Neural progenitor cell (in vitro differentiated cells): Measurements from ENCODE around the gene TBXAS1. TPM values are rescaled to one million over a fixed set of nuclear protein-coding genes. Genes with fewer than 3 reads are reported as not detected.

Experiments
- DNase-seq: peaks from one replicate; pipeline ENCODE4 v3.0.0-alpha.2; 2016; ENCODE audit warnings: low spot score
- H2AFZ ChIP-seq: fragments of 200-600 bp; sonication (generic); replicated peaks from 2 replicates; pipeline ENCODE4 v1.6.1; 2016; ENCODE audit warnings: antibody characterized with exemption
- H3F3A ChIP-seq: fragments of 200-600 bp; sonication (generic); 2 replicates; pipeline ENCODE4 v1.6.1; 2016; ENCODE audit warnings: antibody characterized with exemption, low read depth
- H3K27ac ChIP-seq: fragments of 200-600 bp; sonication (generic); 2 replicates; pipeline ENCODE4 v1.5.1; 2016; ENCODE audit warnings: mild to moderate bottlenecking
- H3K27me3 ChIP-seq: fragments of 200-600 bp; sonication (generic); 2 replicates; pipeline ENCODE4 v1.6.1; 2016; ENCODE audit warnings: mild to moderate bottlenecking, moderate library complexity
- H3K36me3 ChIP-seq: fragments of 200-600 bp; sonication (generic); 2 replicates; pipeline ENCODE4 v1.5.1; 2016
- H3K4me1 ChIP-seq: fragments of 200-600 bp; sonication (generic); 2 replicates; pipeline ENCODE4 v1.6.1; 2016; ENCODE audit warnings: mixed run types
- H3K4me2 ChIP-seq: fragments of 200-600 bp; sonication (generic); 2 replicates; pipeline ENCODE4 v1.6.1; 2016
- H3K4me3 ChIP-seq: fragments of 200-600 bp; sonication (generic); 2 replicates; pipeline ENCODE4 v1.5.1; 2016
- H3K79me2 ChIP-seq: fragments of 200-600 bp; sonication (generic); 2 replicates; pipeline ENCODE4 v1.6.1; 2016; ENCODE audit warnings: low read depth
- H3K9ac ChIP-seq: fragments of 200-600 bp; sonication (generic); 2 replicates; pipeline ENCODE4 v1.6.1; 2016
- H3K9me3 ChIP-seq: fragments of 200-600 bp; sonication (generic); 2 replicates; pipeline ENCODE4 v1.5.1; 2016; ENCODE audit warnings: low read depth
- H4K20me1 ChIP-seq: fragments of 200-600 bp; sonication (generic); 2 replicates; pipeline ENCODE4 v1.6.1; 2016; ENCODE audit warnings: low read depth
- H3K27ac Mint-ChIP-seq: 3 replicates; pipeline ENCODE4 v1.8.0; 2021; ENCODE audit warnings: mixed read lengths
- H3K27me3 Mint-ChIP-seq: 2 replicates; pipeline ENCODE4 v1.8.0; 2022; ENCODE audit warnings: low read depth, mild to moderate bottlenecking, inconsistent platforms, moderate library complexity, mixed read lengths; ENCODE audit not compliant: insufficient read depth
- H3K36me3 Mint-ChIP-seq: 3 replicates; pipeline ENCODE4 v1.8.0; 2021; ENCODE audit warnings: mixed read lengths
- H3K4me1 Mint-ChIP-seq: 3 replicates; pipeline ENCODE4 v1.8.0; 2021; ENCODE audit warnings: mixed read lengths
- H3K4me3 Mint-ChIP-seq: 3 replicates; pipeline ENCODE4 v1.8.0; 2021; ENCODE audit warnings: mild to moderate bottlenecking, moderate library complexity, mixed read lengths
- H3K9me3 Mint-ChIP-seq: 3 replicates; pipeline ENCODE4 v1.8.0; 2020; ENCODE audit warnings: mixed read lengths
- CTCF ChIP-seq: fragments of 200-600 bp; sonication (generic); IDR thresholded peaks from 2 replicates; pipeline ENCODE4 v1.5.1; 2017; ENCODE audit warnings: antibody characterized with exemption, mild to moderate bottlenecking
- EZH2 ChIP-seq: fragments of 200-600 bp; sonication (generic); IDR thresholded peaks from 2 replicates; pipeline ENCODE4 v1.6.1; 2017; ENCODE audit warnings: antibody characterized with exemption, mild to moderate bottlenecking, moderate library complexity
- EZH2phosphoT487 ChIP-seq: fragments of 200-600 bp; sonication (generic); IDR thresholded peaks from 2 replicates; pipeline ENCODE4 v1.6.1; 2017; ENCODE audit warnings: antibody characterized with exemption
- total RNA-seq: library from RNA; depleted of rRNA; stranded (reverse); fragments of >200 nt; gene quantifications from 2 replicates; pipeline ENCODE4 v1.2.3, GENCODE V29; 2015; ENCODE audit warnings: low replicate concordance

Gene TBXAS1
- total RNA-seq, 1 donor from 2014 or later, result not detected

- peaks cover 2% of the 10 kb centered on the region for H3K36me3 Mint-ChIP-seq
- no peak overlapping the region for H3K4me3 Mint-ChIP-seq
- Histone ChIP-seq H3K27me3 (peaks cover 15% of the 10 kb centered on the region), H4K20me1 (no peaks in the 10 kb centered on the region), H3K36me3 (no peaks in the 10 kb centered on the region), H3K79me2 (no peaks in the 10 kb centered on the region), H3K9me3 (no peaks in the 10 kb centered on the region), H3K4me3 (no peak overlapping the region), H3K9ac (no peak overlapping the region), H3F3A (peaks cover 6% of the 10 kb centered on the region), H3K4me1 (no peaks in the 10 kb centered on the region), H3K27ac (no peak overlapping the region), H3K4me2 (no peak overlapping the region), H2AFZ (no peak overlapping the region)
- H3K27me3 Mint-ChIP-seq, result peaks cover 11% of the 10 kb centered on the region
- no peak for TF ChIP-seq EZH2phosphoT487
- no peak for TF ChIP-seq EZH2
- no peak for TF ChIP-seq CTCF
- DNase-seq, result no peak
- no peak overlapping the region for H3K27ac Mint-ChIP-seq
- H3K4me1 Mint-ChIP-seq, result no peaks in the 10 kb centered on the region
- peaks cover 27% of the 10 kb centered on the region for H3K9me3 Mint-ChIP-seq
Observed at GRCh38 chr7:140068033-140068432, 239.0 kb downstream of the TBXAS1 start.

- TF ChIP-seq EZH2 (no peak), EZH2phosphoT487 (no peak), CTCF (no peak)
Observed at GRCh38 chr7:140069298-140069949, 240.4 kb downstream of the TBXAS1 start.

More at GRCh38 chr7:140069298-140069949, 240.4 kb downstream of the TBXAS1 start:
- Histone ChIP-seq H3K27me3 (peaks cover 1% of the 10 kb centered on the region), H3K27ac (no peak overlapping the region), H3K4me2 (no peak overlapping the region), H3F3A (no peaks in the 10 kb centered on the region), H4K20me1 (no peaks in the 10 kb centered on the region), H3K9me3 (no peaks in the 10 kb centered on the region), H3K4me3 (no peak overlapping the region), H2AFZ (no peak overlapping the region), H3K4me1 (no peaks in the 10 kb centered on the region), H3K36me3 (no peaks in the 10 kb centered on the region), H3K79me2 (no peaks in the 10 kb centered on the region), H3K9ac (no peak overlapping the region)
- peaks cover 22% of the 10 kb centered on the region for H3K9me3 Mint-ChIP-seq
- DNase-seq, result no peak
- no peaks in the 10 kb centered on the region for H3K27me3 Mint-ChIP-seq
- H3K4me3 Mint-ChIP-seq, result no peak overlapping the region
- H3K4me1 Mint-ChIP-seq, result no peaks in the 10 kb centered on the region
- H3K36me3 Mint-ChIP-seq, result peaks cover 2% of the 10 kb centered on the region
- H3K27ac Mint-ChIP-seq, result no peak overlapping the region

Other genes starting within 250 kb of the TBXAS1 start
- gene HIPK2, start 51.3 kb upstream of the TBXAS1 start, total RNA-seq, result 12.8 and 14.2 TPM in 2 replicates
- 0.15 and 6.8 TPM in 2 replicates for gene PARP12, start 233.7 kb downstream of the TBXAS1 start, total RNA-seq